Lung (tissue), 12 donors: Measurements from ENCODE around the gene CIBAR2. TPM values are rescaled to one million over a fixed set of nuclear protein-coding genes. Genes with fewer than 3 reads are reported as not detected.
A peak's percentile ranks its signal among the peaks of the same experiment; 100 is the strongest.

Experiments used
- ATAC-seq: fragments of 200-7000 bp; cut with Tn5 transposase; one replicate; pipeline ENCODE4 v1.9.1; 2020; ENCODE audit warnings: moderate number of reproducible peaks; ENCODE audit not compliant: insufficient read depth, low FRiP score
- DNase-seq, 3 donors: peaks; one replicate each; pipeline ENCODE4 v3.0.0-alpha.2; 2013 to 2017
- H3K27ac ChIP-seq, 2 donors: one replicate each; pipeline ENCODE4 v1.5.1; 2013; ENCODE audit warnings: mild to moderate bottlenecking in 2 of 2, moderate library complexity in 2 of 2, control low read depth in 1 of 2, inconsistent platforms in 1 of 2, low read depth in 1 of 2, low read length in 1 of 2
- H3K27me3 ChIP-seq, 3 donors: one replicate each; pipeline ENCODE4 v1.5.1; 2013; ENCODE audit warnings: low read length in 2 of 3; ENCODE audit not compliant: control insufficient read depth in 3 of 3, insufficient read depth in 3 of 3
- H3K36me3 ChIP-seq, 4 donors: one replicate each; pipeline ENCODE4 v1.5.1; 2013; ENCODE audit warnings: low read length in 4 of 4, mild to moderate bottlenecking in 1 of 4, moderate library complexity in 1 of 4; ENCODE audit not compliant: control insufficient read depth in 4 of 4, insufficient read depth in 4 of 4
- H3K4me1 ChIP-seq, 5 donors: one replicate each; pipeline ENCODE4 v1.5.1; 2013; ENCODE audit warnings: low read length in 5 of 5, mild to moderate bottlenecking in 2 of 5, moderate library complexity in 1 of 5; ENCODE audit not compliant: control insufficient read depth in 5 of 5, insufficient read depth in 5 of 5
- H3K4me3 ChIP-seq: one replicate; pipeline ENCODE4 v1.5.1; 2013; ENCODE audit warnings: mild to moderate bottlenecking, control low read depth, moderate library complexity
- H3K9ac ChIP-seq, 2 donors: one replicate each; pipeline ENCODE4 v1.5.1; 2013; ENCODE audit warnings: low read length in 2 of 2, control low read depth in 1 of 2; ENCODE audit not compliant: insufficient read depth in 1 of 2
- H3K9me3 ChIP-seq, 4 donors: one replicate each; pipeline ENCODE4 v1.5.1; 2013; ENCODE audit warnings: low read length in 3 of 4, mild to moderate bottlenecking in 1 of 4, moderate library complexity in 1 of 4; ENCODE audit not compliant: control insufficient read depth in 4 of 4, insufficient read depth in 3 of 4
- CTCF ChIP-seq: IDR thresholded peaks from 2 replicates; pipeline ENCODE4 v1.5.1; 2012; ENCODE audit warnings: mild to moderate bottlenecking; ENCODE audit errors: control extremely low read depth, extremely low read depth
- WGBS, 2 donors: extraction: QIAGEN DNeasy Blood & Tissue Kit; methylation state at CpG; one replicate each; pipeline ENCODE4 v1.1.7; 2013; 5-methylcytosine and 5-hydroxymethylcytosine counted together
- polyA plus RNA-seq, 2 donors: library from polyadenylated mRNA; stranded (reverse); fragments of 200-250 nt; gene quantifications; one replicate each; pipeline ENCODE4 v1.2.1, GENCODE V29; 2013
- total RNA-seq, 2 donors: library from RNA; depleted of rRNA in 1 of 2; stranded (reverse); fragments of >200 nt in 1 of 2; gene quantifications; one replicate each; pipeline ENCODE4 v1.2.1, GENCODE V29; 2014 to 2021
- donor health status: control.
- donor health status: control.
- donor health status: Bipolar disorder and iron deficiency.
- donor health status: healthy.
- donor health status: DM: yes; HTN: yes; CAD: no.

The CIBAR2 gene
- total and polyA plus RNA-seq, 4 donors: 11.8 to 49.0 (median 18.9) TPM

GRCh38 chr16:85156440-85156839 lies 44.2 kb upstream of the CIBAR2 start:
- H3K4me3 ChIP-seq: no peak overlapping the region
- no peaks in the 10 kb centered on the region for H3K9me3 ChIP-seq
- no peaks in the 10 kb centered on the region for H3K36me3 ChIP-seq
- 94 to 97% methylated on average over 7 of the region's 7 CpGs for WGBS, 2 donors
- ATAC-seq (no peak), DNase-seq (no peak)
- H3K27me3 ChIP-seq: no peaks in the 10 kb centered on the region
- H3K9ac ChIP-seq: no peak overlapping the region
- no peak for TF ChIP-seq CTCF
- no peak overlapping the region for H3K27ac ChIP-seq
- peaks cover 1 to 48% (median 12%) of the 10 kb centered on the region in 5 donors for H3K4me1 ChIP-seq

GRCh38 chr16:85153656-85154091 lies 41.4 kb upstream of the CIBAR2 start:
- no peak for ATAC-seq
- peaks cover 3 to 32% (median 16%) of the 10 kb centered on the region in 5 donors for H3K4me1 ChIP-seq
- no peaks in the 10 kb centered on the region for H3K36me3 ChIP-seq
- H3K27me3 ChIP-seq: no peaks in the 10 kb centered on the region
- H3K9me3 ChIP-seq: no peaks in the 10 kb centered on the region
- no peak for DNase-seq
- no peak overlapping the region for H3K4me3 ChIP-seq
- no peak overlapping the region for H3K9ac ChIP-seq
- H3K27ac ChIP-seq: peak overlapping the region in 1 of 2 donors; percentile 58
- WGBS, 2 donors: 84 to 93% methylated on average over 12 of the region's 12 CpGs
- no peak for TF ChIP-seq CTCF

GRCh38 chr16:85153046-85153445 lies 40.8 kb upstream of the CIBAR2 start:
- no peaks in the 10 kb centered on the region for H3K27me3 ChIP-seq
- no peak overlapping the region for H3K4me3 ChIP-seq
- 90 to 91% methylated on average over 8 of the region's 8 CpGs for WGBS, 2 donors
- no peak overlapping the region for H3K9ac ChIP-seq
- peaks cover 3 to 26% (median 14%) of the 10 kb centered on the region in 5 donors for H3K4me1 ChIP-seq
- DNase-seq (no peak), ATAC-seq (no peak)
- no peak for TF ChIP-seq CTCF
- H3K27ac ChIP-seq: peak overlapping the region in 1 of 2 donors; percentile 58
- no peaks in the 10 kb centered on the region for H3K9me3 ChIP-seq
- no peaks in the 10 kb centered on the region for H3K36me3 ChIP-seq
